Activated CD4-positive, CD25-positive, alpha-beta regulatory T cell treated with anti-CD3 and anti-CD28 coated beads, Interleukin-2, amount 50 U/mL, for 16 hours (primary cell): Measurements from ENCODE around the gene GPR137.

Experiments
- DNase-seq: peaks from one replicate; pipeline ENCODE4 v3.0.0-alpha.2; 2020; ENCODE audit warnings: low read depth, low spot score

The GPR137 gene

GRCh38 chr11:64285885-64286800 is 495 bp downstream of the GPR137 start:
- no peak for DNase-seq

DNA sequence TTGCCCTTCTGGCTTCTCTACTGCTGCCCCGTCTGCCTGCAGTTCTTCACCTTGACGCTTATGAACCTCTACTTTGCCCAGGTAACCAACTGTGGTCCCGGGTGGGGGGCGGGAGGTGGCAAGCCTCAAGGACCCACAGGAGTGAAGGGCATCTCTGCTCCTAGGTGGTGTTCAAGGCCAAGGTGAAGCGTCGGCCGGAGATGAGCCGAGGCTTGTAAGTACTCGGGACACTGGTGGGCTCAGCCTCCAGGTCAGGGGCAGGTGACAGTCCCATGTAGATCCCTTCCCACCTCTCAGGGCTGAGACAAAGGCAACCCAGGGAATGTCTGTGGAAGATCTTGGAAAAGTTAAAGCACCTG is 1.1 kb downstream of the GPR137 start:
- DNase-seq = no peak

- no peak for DNase-seq
These were observed 2.2 kb downstream of the GPR137 start for GRCh38 chr11:64287676-64288352.

- no peak for DNase-seq
These were observed 2.7 kb downstream of the GPR137 start for GRCh38 chr11:64288353-64288750.

GRCh38 chr11:64289002-64289564 is 3.4 kb downstream of the GPR137 start:
- no peak for DNase-seq

- no peak for DNase-seq
These were observed 5.0 kb downstream of the GPR137 start for GRCh38 chr11:64290352-64291261.

GRCh38 chr11:64291262-64291751 is 5.7 kb downstream of the GPR137 start, which contains the start of gene KCNK4:
Gene KCNK4 (plus strand): TSS chr11:64291302. CDS start chr11:64293019, 1,717 bp downstream.
- DNase-seq = no peak

DNA sequence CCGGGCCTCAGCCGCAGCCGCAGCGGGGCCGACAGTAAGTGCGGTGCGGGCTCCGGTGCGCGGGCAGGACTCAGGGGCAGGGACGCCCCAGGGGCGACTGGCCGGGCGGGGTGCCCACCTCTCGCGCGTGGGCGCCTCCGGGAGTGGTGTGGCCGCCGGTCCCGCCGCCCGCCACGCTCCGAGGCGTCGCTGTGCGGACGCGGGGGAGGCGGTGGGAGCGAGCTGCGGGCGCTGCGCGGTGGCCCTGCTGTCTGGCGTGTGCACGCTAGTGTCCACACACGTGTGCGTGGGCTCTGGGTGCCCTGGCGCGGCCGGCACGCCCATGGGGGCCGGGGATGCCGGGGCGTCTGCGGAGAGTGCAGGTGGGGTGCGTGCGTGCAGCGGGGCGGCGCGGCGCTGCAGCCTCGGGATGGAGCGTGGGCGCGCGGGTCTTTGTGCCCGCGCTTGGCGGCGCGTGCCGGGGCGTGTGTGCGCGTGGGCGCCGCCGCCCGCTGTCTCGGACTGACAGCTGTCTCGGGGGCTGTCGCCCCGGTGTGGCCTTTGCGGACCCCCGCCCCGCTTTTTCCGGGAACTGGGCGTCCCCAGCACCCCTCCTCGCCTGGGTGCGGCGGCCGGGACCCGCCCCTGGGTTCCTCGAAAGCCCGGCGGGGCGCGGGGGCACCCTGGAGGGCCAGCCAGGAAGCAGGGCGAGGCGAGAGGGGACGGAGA is 6.3 kb downstream of the GPR137 start:
- no peak for DNase-seq

GRCh38 chr11:64292460-64293254 is 7.0 kb downstream of the GPR137 start:
- DNase-seq = no peak

DNA sequence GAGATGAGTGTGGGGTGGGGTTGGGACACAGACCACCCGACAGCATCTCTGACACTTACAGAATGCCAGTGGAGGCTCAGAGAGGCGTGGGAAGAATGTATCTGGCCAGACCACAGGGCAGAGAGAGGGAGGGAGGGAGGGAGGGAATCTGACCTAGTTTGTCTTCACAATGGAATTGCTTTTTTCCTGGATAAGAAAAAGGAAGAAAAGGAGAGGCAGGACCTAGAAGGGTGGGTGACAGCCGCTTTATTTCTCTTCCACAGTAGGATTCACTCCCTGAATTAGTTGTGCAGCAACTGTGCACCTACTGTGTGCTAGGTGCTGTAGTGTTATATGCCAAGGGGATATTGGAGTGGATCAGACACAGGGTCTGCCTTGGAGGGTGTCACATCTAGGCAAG is 9.1 kb downstream of the GPR137 start:
- no peak for DNase-seq

- DNase-seq = no peak
These were observed 10.1 kb downstream of the GPR137 start for GRCh38 chr11:64295760-64296159.

GRCh38 chr11:64296236-64296635 is 10.6 kb downstream of the GPR137 start:
- DNase-seq = no peak

DNA sequence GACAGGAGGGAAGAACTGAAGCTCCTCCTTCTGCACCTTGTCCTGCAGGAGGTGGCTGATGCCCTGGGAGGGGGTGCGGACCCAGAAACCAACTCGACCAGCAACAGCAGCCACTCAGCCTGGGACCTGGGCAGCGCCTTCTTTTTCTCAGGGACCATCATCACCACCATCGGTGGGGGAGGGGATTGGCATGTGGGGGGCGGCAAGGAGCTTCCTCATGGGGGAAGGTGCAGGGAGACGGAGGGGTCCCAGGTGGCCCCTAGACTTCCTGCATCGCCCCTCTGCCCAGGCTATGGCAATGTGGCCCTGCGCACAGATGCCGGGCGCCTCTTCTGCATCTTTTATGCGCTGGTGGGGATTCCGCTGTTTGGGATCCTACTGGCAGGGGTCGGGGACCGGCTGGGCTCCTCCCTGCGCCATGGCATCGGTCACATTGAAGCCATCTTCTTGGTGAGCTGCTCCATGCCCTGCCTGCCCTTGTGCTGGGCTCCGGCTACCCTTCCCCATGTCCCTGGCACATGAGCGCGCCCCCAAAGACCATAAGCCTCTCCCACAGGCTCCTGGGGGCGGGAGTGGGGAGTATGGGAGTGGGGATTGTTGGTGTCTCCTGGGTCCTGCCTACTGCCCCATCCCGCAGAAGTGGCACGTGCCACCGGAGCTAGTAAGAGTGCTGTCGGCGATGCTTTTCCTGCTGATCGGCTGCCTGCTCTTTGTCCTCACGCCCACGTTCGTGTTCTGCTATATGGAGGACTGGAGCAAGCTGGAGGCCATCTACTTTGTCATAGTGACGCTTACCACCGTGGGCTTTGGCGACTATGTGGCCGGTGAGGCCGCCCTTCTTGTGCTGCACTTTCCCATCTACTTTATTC is 11.4 kb downstream of the GPR137 start:
- DNase-seq = no peak

- DNase-seq = no peak
These were observed 12.2 kb downstream of the GPR137 start for GRCh38 chr11:64297699-64298358.

DNA sequence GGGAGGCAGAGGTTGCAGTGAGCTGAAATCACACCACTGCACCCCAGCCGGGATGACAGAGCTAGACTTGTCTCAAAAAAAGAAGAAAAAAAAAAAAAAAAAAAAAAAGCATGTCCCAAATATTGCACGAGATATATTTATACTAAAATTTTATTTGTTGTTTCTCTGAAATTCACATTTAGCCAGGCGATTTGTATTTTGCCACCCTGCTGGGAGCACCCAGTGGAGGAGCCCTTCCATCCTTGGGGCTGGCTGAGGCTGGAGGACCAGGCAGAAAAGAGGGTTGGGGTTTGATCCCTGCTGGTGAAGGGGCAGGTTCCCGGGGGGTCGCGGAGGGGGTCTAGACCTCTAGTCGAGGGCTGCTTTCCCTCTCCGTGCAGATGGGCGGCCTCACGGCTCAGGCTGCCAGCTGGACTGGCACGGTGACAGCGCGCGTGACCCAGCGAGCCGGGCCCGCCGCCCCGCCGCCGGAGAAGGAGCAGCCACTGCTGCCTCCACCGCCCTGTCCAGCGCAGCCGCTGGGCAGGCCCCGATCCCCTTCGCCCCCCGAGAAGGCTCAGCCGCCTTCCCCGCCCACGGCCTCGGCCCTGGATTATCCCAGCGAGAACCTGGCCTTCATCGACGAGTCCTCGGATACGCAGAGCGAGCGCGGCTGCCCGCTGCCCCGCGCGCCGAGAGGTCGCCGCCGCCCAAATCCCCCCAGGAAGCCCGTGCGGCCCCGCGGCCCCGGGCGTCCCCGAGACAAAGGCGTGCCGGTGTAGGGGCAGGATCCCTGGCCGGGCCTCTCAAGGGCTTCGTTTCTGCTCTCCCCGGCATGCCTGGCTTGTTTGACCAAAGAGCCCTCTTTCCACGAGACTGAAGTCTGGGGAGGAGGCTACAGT is 13.6 kb downstream of the GPR137 start:
- DNase-seq = no peak

DNA sequence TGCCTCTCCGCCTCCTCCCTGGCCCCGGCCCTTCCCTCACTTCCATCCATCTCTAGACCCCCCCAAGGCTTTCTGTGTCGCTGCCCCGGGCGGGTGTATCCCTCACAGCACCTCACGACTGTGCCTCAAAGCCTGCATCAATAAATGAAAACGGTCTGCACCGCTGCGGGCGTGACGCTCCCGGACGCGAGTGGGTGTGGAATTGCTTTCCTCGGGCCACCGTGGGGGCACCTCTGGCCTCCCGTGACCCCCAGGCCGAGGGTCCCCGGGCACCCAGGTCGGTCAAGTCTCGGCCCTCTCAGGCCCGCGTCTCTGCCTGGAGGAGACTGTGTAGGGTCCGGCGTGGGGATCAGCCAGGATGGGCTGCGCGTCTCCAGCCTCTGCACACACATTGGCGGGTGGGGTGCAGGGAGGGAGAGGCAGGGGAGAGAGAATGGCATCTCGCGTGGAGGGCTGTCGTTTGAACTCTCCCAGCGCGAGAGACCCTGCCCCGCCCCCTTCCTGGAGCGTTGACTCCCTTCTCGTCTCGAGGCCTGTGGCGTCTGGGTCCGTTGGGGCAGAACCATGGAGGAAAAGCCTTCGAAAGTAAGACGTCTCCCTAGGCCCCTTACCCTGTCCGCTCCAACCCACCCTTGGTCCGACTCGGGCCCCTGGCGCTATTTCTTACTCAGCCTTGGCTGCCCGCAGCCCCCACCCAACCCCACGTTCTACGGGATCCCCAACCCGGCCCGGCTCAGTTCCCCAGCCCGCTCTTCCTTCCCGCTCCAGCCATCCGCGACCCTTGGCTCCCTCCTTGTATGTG is 14.4 kb downstream of the GPR137 start, which contains the start of gene CATSPERZ:
Gene CATSPERZ, plus strand, starts transcription at position 512 of the 802 bp plus-strand sequence. Its CDS starts 53 bp downstream, at position 565.
- DNase-seq = no peak
